ENCODE measurements around the gene UNC13A.

Gene UNC13A

GRCh38 chr19:17718947-17719711 is 31.0 kb upstream of the UNC13A start, which contains the start of gene MAP1S:
Gene MAP1S (plus strand): TSS chr19:17719480. CDS start chr19:17719503, 23 bp downstream.
- H4K20me1 ChIP-seq (ENCODE audit: low read depth, low read length) = peaks cover 4% of the 10 kb centered on the region; the same call in 1 of the 2 replicates
- peak within 1 kb of the TSS; percentile 99 for H2AFZ ChIP-seq (ENCODE audit: low read depth, low read length, severe bottlenecking)
- H3K79me2 ChIP-seq (ENCODE audit: insufficient read depth, low read length) = peaks cover 24% of the 10 kb centered on the region
- H3K9me3 ChIP-seq (ENCODE audit: insufficient read depth, low read length) = no peaks in the 10 kb centered on the region
- H3K27me3 ChIP-seq (ENCODE audit: low read length) = no peaks in the 10 kb centered on the region
- H3K36me3 ChIP-seq (ENCODE audit: low read length) = no peaks in the 10 kb centered on the region
- H3K4me2 ChIP-seq (ENCODE audit: low read depth, low read length, poor library complexity, severe bottlenecking) = peak within 1 kb of the TSS; percentile 70
- H3K9ac ChIP-seq (ENCODE audit: low read length) = peak within 1 kb of the TSS; percentile 73
- H3F3A ChIP-seq (ENCODE audit: insufficient read depth) = no peaks in the 10 kb centered on the region
- no peak within 1 kb of the TSS; the same call in 1 of the 2 replicates for H3K27ac ChIP-seq (ENCODE audit: low read depth, low read length)
- peak within 1 kb of the TSS; percentile 90 for H3K4me3 ChIP-seq (ENCODE audit: insufficient read depth, low read length, poor library complexity, severe bottlenecking)
- no peaks in the 10 kb centered on the region for H3K9me2 ChIP-seq (replicated peaks; ENCODE audit: insufficient read depth, low read length)
- TF ChIP-seq EZH2phosphoT487 (conservative IDR thresholded peaks at IDR 0.05; ENCODE audit: low read length) (no peak), CTCF (IDR thresholded peaks at IDR 0.05; ENCODE audit: insufficient read depth, low read length, poor library complexity, severe bottlenecking) (no peak)

GRCh38 chr19:17718550-17718946 is 30.4 kb upstream of the UNC13A start:
- Histone ChIP-seq H4K20me1 (ENCODE audit: low read depth, low read length) (peaks cover 4% of the 10 kb centered on the region; the same call in 1 of the 2 replicates), H3K4me3 (ENCODE audit: insufficient read depth, low read length, poor library complexity, severe bottlenecking) (peak overlapping the region; percentile 90), H3K4me2 (ENCODE audit: low read depth, low read length, poor library complexity, severe bottlenecking) (peak overlapping the region; percentile 70), H3K79me2 (ENCODE audit: insufficient read depth, low read length) (peaks cover 24% of the 10 kb centered on the region), H3K9me3 (ENCODE audit: insufficient read depth, low read length) (no peaks in the 10 kb centered on the region), H3K27me3 (ENCODE audit: low read length) (no peaks in the 10 kb centered on the region), H3K9me2 (replicated peaks; ENCODE audit: insufficient read depth, low read length) (no peaks in the 10 kb centered on the region), H3K36me3 (ENCODE audit: low read length) (no peaks in the 10 kb centered on the region), H3F3A (ENCODE audit: insufficient read depth) (no peaks in the 10 kb centered on the region), H3K27ac (ENCODE audit: low read depth, low read length) (no peak overlapping the region), H2AFZ (ENCODE audit: low read depth, low read length, severe bottlenecking) (peak overlapping the region; percentile 99), H3K9ac (ENCODE audit: low read length) (peak overlapping the region; percentile 73)
- no peak for TF ChIP-seq EZH2phosphoT487 (conservative IDR thresholded peaks at IDR 0.05; ENCODE audit: low read length)
- no peak for TF ChIP-seq CTCF (IDR thresholded peaks at IDR 0.05; ENCODE audit: insufficient read depth, low read length, poor library complexity, severe bottlenecking)

GRCh38 chr19:17716309-17716929 is 28.3 kb upstream of the UNC13A start:
- H4K20me1 ChIP-seq (ENCODE audit: low read depth, low read length) = peaks cover 4% of the 10 kb centered on the region; the same call in 1 of the 2 replicates

More at GRCh38 chr19:17716309-17716929, 28.3 kb upstream of the UNC13A start:
- Histone ChIP-seq H3K79me2 (ENCODE audit: insufficient read depth, low read length) (peaks cover 18% of the 10 kb centered on the region), H3K27me3 (ENCODE audit: low read length) (no peaks in the 10 kb centered on the region), H3K9me3 (ENCODE audit: insufficient read depth, low read length) (no peaks in the 10 kb centered on the region), H3K4me3 (ENCODE audit: insufficient read depth, low read length, poor library complexity, severe bottlenecking) (no peak overlapping the region), H3K9me2 (replicated peaks; ENCODE audit: insufficient read depth, low read length) (no peaks in the 10 kb centered on the region), H3K4me2 (ENCODE audit: low read depth, low read length, poor library complexity, severe bottlenecking) (no peak overlapping the region), H3F3A (ENCODE audit: insufficient read depth) (no peaks in the 10 kb centered on the region), H3K36me3 (ENCODE audit: low read length) (no peaks in the 10 kb centered on the region), H3K27ac (ENCODE audit: low read depth, low read length) (no peak overlapping the region), H3K9ac (ENCODE audit: low read length) (no peak overlapping the region), H2AFZ (ENCODE audit: low read depth, low read length, severe bottlenecking) (no peak overlapping the region)
- TF ChIP-seq CTCF (IDR thresholded peaks at IDR 0.05; ENCODE audit: insufficient read depth, low read length, poor library complexity, severe bottlenecking) = no peak
- no peak for TF ChIP-seq EZH2phosphoT487 (conservative IDR thresholded peaks at IDR 0.05; ENCODE audit: low read length)
